ENCODE data around the gene AREG.

GRCh38 chr4:74460833-74461232 is 15.9 kb downstream of the AREG start:
- TF ChIP-seq POLR2AphosphoS5 (IDR thresholded peaks at IDR 0.05; ENCODE audit: low read depth, low read length), result no peak
- no peak for TF ChIP-seq TAF1 (IDR thresholded peaks at IDR 0.05; ENCODE audit: borderline replicate concordance, low read depth, low read length)

Data from GM12892 (cell line).